ENCODE data around the gene GPR84.
"Not testable (repeated sequence)": the region's sequence is repeated elsewhere in the genome, so short reads cannot be mapped to it uniquely, and the experiment has no call there.

Gene GPR84

GRCh38 chr12:54355104-54355815 lies 9.0 kb downstream of the GPR84 start:
- no peak for DNase-seq (ENCODE audit: low spot score)

GRCh38 chr12:54354271-54354670 lies 10.0 kb downstream of the GPR84 start:
- not testable (repeated sequence) for DNase-seq (ENCODE audit: low spot score)

GRCh38 chr12:54352891-54353874 lies 11.1 kb downstream of the GPR84 start:
- no peak for DNase-seq (ENCODE audit: low spot score)

GRCh38 chr12:54352022-54352531 lies 12.2 kb downstream of the GPR84 start:
- DNase-seq (ENCODE audit: low spot score), result no peak

GRCh38 chr12:54351341-54351740 lies 12.9 kb downstream of the GPR84 start:
- no peak for DNase-seq (ENCODE audit: low spot score)

GRCh38 chr12:54350743-54351142 lies 13.5 kb downstream of the GPR84 start:
- DNase-seq (ENCODE audit: low spot score), result no peak

- no peak for DNase-seq (ENCODE audit: low spot score)
Observed at GRCh38 chr12:54349679-54350078, 14.6 kb downstream of the GPR84 start.

- DNase-seq (ENCODE audit: low spot score), result no peak
Observed at GRCh38 chr12:54349036-54349435, 15.2 kb downstream of the GPR84 start.

- DNase-seq (ENCODE audit: low spot score), result no peak
Observed at GRCh38 chr12:54341378-54342300, 22.6 kb downstream of the GPR84 start.

GRCh38 chr12:54340846-54341245 lies 23.4 kb downstream of the GPR84 start:
- no peak for DNase-seq (ENCODE audit: low spot score)

GRCh38 chr12:54338698-54339296 lies 25.5 kb downstream of the GPR84 start:
- DNase-seq (ENCODE audit: low spot score), result no peak

GRCh38 chr12:54337854-54338650 lies 26.2 kb downstream of the GPR84 start:
- DNase-seq (ENCODE audit: low spot score), result no peak

- DNase-seq (ENCODE audit: low spot score), result no peak
Observed at GRCh38 chr12:54337280-54337842, 26.9 kb downstream of the GPR84 start.

GRCh38 chr12:54333420-54334034 lies 30.8 kb downstream of the GPR84 start:
- DNase-seq (ENCODE audit: low spot score), result no peak

GRCh38 chr12:54331461-54331860 lies 32.8 kb downstream of the GPR84 start:
- no peak for DNase-seq (ENCODE audit: low spot score)

- DNase-seq (ENCODE audit: low spot score), result no peak
Observed at GRCh38 chr12:54330442-54330841, 33.8 kb downstream of the GPR84 start.

- no peak for DNase-seq (ENCODE audit: low spot score)
Observed at GRCh38 chr12:54329759-54330158, 34.5 kb downstream of the GPR84 start.

GRCh38 chr12:54328595-54329337 lies 35.5 kb downstream of the GPR84 start:
- DNase-seq (ENCODE audit: low spot score), result no peak
